ENCODE results near the gene HARBI1.

Gene HARBI1

GRCh38 chr11:46633291-46634217, 16.5 kb upstream of the HARBI1 start:
- no peaks in the 10 kb centered on the region for H3K27me3 ChIP-seq (ENCODE audit: insufficient read depth, low read length)
- no peak for DNase-seq
- no peak overlapping the region for H4K12ac ChIP-seq (ENCODE audit: low read depth, low read length)
- H3K4me3 ChIP-seq (ENCODE audit: low read depth, low read length) = no peak overlapping the region
- H3K4ac ChIP-seq (ENCODE audit: low read depth, low read length) = no peak overlapping the region
- H4K8ac ChIP-seq (ENCODE audit: low read depth, low read length) = no peak overlapping the region
- H3K9me3 ChIP-seq (ENCODE audit: insufficient read depth, low read depth, low read length) = no peaks in the 10 kb centered on the region
- H2BK120ac ChIP-seq (ENCODE audit: insufficient read depth, low read length, poor library complexity) = no peak overlapping the region
- no peaks in the 10 kb centered on the region for H3K79me2 ChIP-seq (ENCODE audit: control insufficient read depth, insufficient read depth, low read length, poor library complexity)
- no peak overlapping the region for H3K14ac ChIP-seq (ENCODE audit: low read length)
- no peak overlapping the region for H2BK12ac ChIP-seq (ENCODE audit: low read length)
- no peak overlapping the region for H3K4me2 ChIP-seq (ENCODE audit: low read length)
- H2AK5ac ChIP-seq (ENCODE audit: low read length) = no peak overlapping the region
- H3K23ac ChIP-seq (ENCODE audit: low read length) = no peak overlapping the region
- WGBS (ENCODE audit: extremely low coverage, insufficient coverage, insufficient read length) = no CpG with 5 or more reads among the region's 22 CpGs
- H2BK5ac ChIP-seq (ENCODE audit: low read depth, low read length, poor library complexity) = no peak overlapping the region
- H3K27ac ChIP-seq (ENCODE audit: low read depth, low read length) = no peak overlapping the region
- no peaks in the 10 kb centered on the region for H3K4me1 ChIP-seq (ENCODE audit: control insufficient read depth in 1 of 2, insufficient read depth in 2 of 2, low read length in 2 of 2)
- H3K18ac ChIP-seq (ENCODE audit: low read length) = no peak overlapping the region
- no peak overlapping the region for H3K9ac ChIP-seq (ENCODE audit: low read length)
- no peak overlapping the region for H4K91ac ChIP-seq (ENCODE audit: low read depth, low read length)
- no peak overlapping the region for H2AFZ ChIP-seq (ENCODE audit: insufficient read depth, low read length, poor library complexity)
- H3K36me3 ChIP-seq (ENCODE audit: control insufficient read depth in 1 of 2, insufficient read depth in 2 of 2, low read length in 2 of 2) = peaks cover 7 to 9% of the 10 kb centered on the region in 2 experiments
- H3K79me1 ChIP-seq (ENCODE audit: low read length) = no peaks in the 10 kb centered on the region

DNA sequence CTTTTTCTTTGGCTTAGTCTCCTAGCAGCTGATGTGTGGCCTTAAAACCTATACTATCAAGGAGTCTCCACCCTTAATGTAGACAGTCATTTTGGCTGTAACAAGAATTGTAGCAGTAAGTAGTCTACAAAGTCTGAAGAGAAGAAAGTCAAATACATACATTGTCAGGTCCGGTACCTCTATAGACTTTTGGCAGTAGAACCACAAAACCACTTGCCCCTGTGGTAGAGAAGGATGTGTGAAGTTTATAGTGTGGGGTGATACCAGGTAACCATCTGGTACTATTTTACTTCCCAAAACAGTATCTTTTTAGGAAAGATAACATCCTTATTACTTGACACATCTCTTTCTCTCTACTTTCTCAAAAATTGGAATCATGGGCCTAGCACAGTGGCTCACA, 15.5 kb upstream of the HARBI1 start:
- Histone ChIP-seq H2BK12ac (ENCODE audit: low read length) (no peak overlapping the region), H3K9me3 (ENCODE audit: insufficient read depth, low read depth, low read length) (no peaks in the 10 kb centered on the region), H3K79me2 (ENCODE audit: control insufficient read depth, insufficient read depth, low read length, poor library complexity) (no peaks in the 10 kb centered on the region), H3K23ac (ENCODE audit: low read length) (no peak overlapping the region), H3K4me1 (ENCODE audit: control insufficient read depth in 1 of 2, insufficient read depth in 2 of 2, low read length in 2 of 2) (no peaks in the 10 kb centered on the region), H3K14ac (ENCODE audit: low read length) (no peak overlapping the region), H4K12ac (ENCODE audit: low read depth, low read length) (no peak overlapping the region), H3K4me2 (ENCODE audit: low read length) (no peak overlapping the region), H3K36me3 (ENCODE audit: control insufficient read depth in 1 of 2, insufficient read depth in 2 of 2, low read length in 2 of 2) (peaks cover 7 to 9% of the 10 kb centered on the region in 2 experiments), H4K91ac (ENCODE audit: low read depth, low read length) (no peak overlapping the region), H2BK120ac (ENCODE audit: insufficient read depth, low read length, poor library complexity) (no peak overlapping the region), H3K4me3 (ENCODE audit: low read depth, low read length) (no peak overlapping the region), H3K27me3 (ENCODE audit: insufficient read depth, low read length) (no peaks in the 10 kb centered on the region), H3K9ac (ENCODE audit: low read length) (no peak overlapping the region), H2AK5ac (ENCODE audit: low read length) (no peak overlapping the region), H2BK5ac (ENCODE audit: low read depth, low read length, poor library complexity) (no peak overlapping the region), H3K27ac (ENCODE audit: low read depth, low read length) (no peak overlapping the region), H3K4ac (ENCODE audit: low read depth, low read length) (no peak overlapping the region), H3K18ac (ENCODE audit: low read length) (no peak overlapping the region), H2AFZ (ENCODE audit: insufficient read depth, low read length, poor library complexity) (no peak overlapping the region), H3K79me1 (ENCODE audit: low read length) (no peaks in the 10 kb centered on the region), H4K8ac (ENCODE audit: low read depth, low read length) (no peak overlapping the region)
- DNase-seq = no peak
- WGBS (ENCODE audit: extremely low coverage, insufficient coverage, insufficient read length) = no CpG with 5 or more reads among the region's 1 CpG

- H3K79me2 ChIP-seq (ENCODE audit: control insufficient read depth, insufficient read depth, low read length, poor library complexity) = no peaks in the 10 kb centered on the region
- H3K4me1 ChIP-seq (ENCODE audit: control insufficient read depth in 1 of 2, insufficient read depth in 2 of 2, low read length in 2 of 2) = no peaks in the 10 kb centered on the region
- no peak overlapping the region for H3K18ac ChIP-seq (ENCODE audit: low read length)
- H2BK120ac ChIP-seq (ENCODE audit: insufficient read depth, low read length, poor library complexity) = no peak overlapping the region
- no peak overlapping the region for H2AK5ac ChIP-seq (ENCODE audit: low read length)
- peaks cover 8 to 9% of the 10 kb centered on the region in 2 experiments for H3K36me3 ChIP-seq (ENCODE audit: control insufficient read depth in 1 of 2, insufficient read depth in 2 of 2, low read length in 2 of 2)
- no peaks in the 10 kb centered on the region for H3K79me1 ChIP-seq (ENCODE audit: low read length)
- H3K14ac ChIP-seq (ENCODE audit: low read length) = no peak overlapping the region
- no CpG with 5 or more reads among the region's 2 CpGs for WGBS (ENCODE audit: extremely low coverage, insufficient coverage, insufficient read length)
- H4K12ac ChIP-seq (ENCODE audit: low read depth, low read length) = no peak overlapping the region
- no peak overlapping the region for H2BK12ac ChIP-seq (ENCODE audit: low read length)
- H2BK5ac ChIP-seq (ENCODE audit: low read depth, low read length, poor library complexity) = no peak overlapping the region
- no peaks in the 10 kb centered on the region for H3K9me3 ChIP-seq (ENCODE audit: insufficient read depth, low read depth, low read length)
- H4K91ac ChIP-seq (ENCODE audit: low read depth, low read length) = no peak overlapping the region
- H3K4me3 ChIP-seq (ENCODE audit: low read depth, low read length) = no peak overlapping the region
- DNase-seq = no peak
- H3K23ac ChIP-seq (ENCODE audit: low read length) = no peak overlapping the region
- H3K9ac ChIP-seq (ENCODE audit: low read length) = no peak overlapping the region
- H3K4ac ChIP-seq (ENCODE audit: low read depth, low read length) = no peak overlapping the region
- H4K8ac ChIP-seq (ENCODE audit: low read depth, low read length) = no peak overlapping the region
- no peak overlapping the region for H3K4me2 ChIP-seq (ENCODE audit: low read length)
- H3K27ac ChIP-seq (ENCODE audit: low read depth, low read length) = no peak overlapping the region
- no peak overlapping the region for H2AFZ ChIP-seq (ENCODE audit: insufficient read depth, low read length, poor library complexity)
- H3K27me3 ChIP-seq (ENCODE audit: insufficient read depth, low read length) = no peaks in the 10 kb centered on the region
Observed at GRCh38 chr11:46631676-46632075, 14.6 kb upstream of the HARBI1 start.

GRCh38 chr11:46630237-46630636, 13.2 kb upstream of the HARBI1 start:
- Histone ChIP-seq H2AK5ac (ENCODE audit: low read length) (no peak overlapping the region), H3K14ac (ENCODE audit: low read length) (no peak overlapping the region), H2BK120ac (ENCODE audit: insufficient read depth, low read length, poor library complexity) (no peak overlapping the region), H4K12ac (ENCODE audit: low read depth, low read length) (no peak overlapping the region), H2BK5ac (ENCODE audit: low read depth, low read length, poor library complexity) (no peak overlapping the region), H4K8ac (ENCODE audit: low read depth, low read length) (no peak overlapping the region), H3K79me1 (ENCODE audit: low read length) (no peaks in the 10 kb centered on the region), H3K27me3 (ENCODE audit: insufficient read depth, low read length) (no peaks in the 10 kb centered on the region), H2AFZ (ENCODE audit: insufficient read depth, low read length, poor library complexity) (no peak overlapping the region), H3K18ac (ENCODE audit: low read length) (no peak overlapping the region), H3K9me3 (ENCODE audit: insufficient read depth, low read depth, low read length) (no peaks in the 10 kb centered on the region), H3K4me1 (ENCODE audit: control insufficient read depth in 1 of 2, insufficient read depth in 2 of 2, low read length in 2 of 2) (peaks cover 2% of the 10 kb centered on the region in 2 experiments), H3K4ac (ENCODE audit: low read depth, low read length) (no peak overlapping the region), H4K91ac (ENCODE audit: low read depth, low read length) (no peak overlapping the region), H3K4me2 (ENCODE audit: low read length) (no peak overlapping the region), H3K23ac (ENCODE audit: low read length) (no peak overlapping the region), H2BK12ac (ENCODE audit: low read length) (no peak overlapping the region), H3K27ac (ENCODE audit: low read depth, low read length) (no peak overlapping the region), H3K79me2 (ENCODE audit: control insufficient read depth, insufficient read depth, low read length, poor library complexity) (no peaks in the 10 kb centered on the region), H3K4me3 (ENCODE audit: low read depth, low read length) (no peak overlapping the region), H3K36me3 (ENCODE audit: control insufficient read depth in 1 of 2, insufficient read depth in 2 of 2, low read length in 2 of 2) (peaks cover 12 to 15% of the 10 kb centered on the region in 2 experiments), H3K9ac (ENCODE audit: low read length) (no peak overlapping the region)
- DNase-seq = no peak
- no CpG with 5 or more reads among the region's 1 CpG for WGBS (ENCODE audit: extremely low coverage, insufficient coverage, insufficient read length)
